ENCODE results near the gene SOAT2. TPM values are rescaled to one million over a fixed set of nuclear protein-coding genes. Genes with fewer than 3 reads are reported as not detected.

Gene SOAT2
- total RNA-seq, 4 donors from 2014 or later: 0.41 TPM; not detected in 3

DNA sequence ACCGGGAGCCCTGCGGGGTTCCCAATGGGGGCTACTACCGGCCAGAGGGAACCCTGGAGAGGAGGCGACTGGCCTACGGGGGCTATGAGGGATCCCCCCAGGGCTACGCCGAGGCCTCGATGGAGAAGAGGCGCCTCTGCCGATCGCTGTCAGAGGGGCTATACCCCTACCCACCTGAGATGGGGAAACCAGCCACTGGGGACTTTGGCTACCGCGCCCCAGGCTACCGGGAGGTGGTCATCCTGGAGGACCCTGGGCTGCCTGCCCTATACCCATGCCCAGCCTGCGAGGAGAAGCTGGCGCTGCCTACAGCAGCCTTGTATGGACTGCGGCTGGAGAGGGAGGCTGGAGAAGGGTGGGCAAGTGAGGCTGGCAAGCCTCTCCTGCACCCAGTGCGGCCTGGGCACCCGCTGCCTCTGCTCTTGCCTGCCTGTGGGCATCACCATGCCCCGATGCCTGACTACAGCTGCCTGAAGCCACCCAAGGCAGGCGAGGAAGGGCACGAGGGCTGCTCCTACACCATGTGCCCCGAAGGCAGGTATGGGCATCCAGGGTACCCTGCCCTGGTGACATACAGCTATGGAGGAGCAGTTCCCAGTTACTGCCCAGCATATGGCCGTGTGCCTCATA, 43.7 kb upstream of the SOAT2 start:
- Histone ChIP-seq H3K4me3 (no peak overlapping the region), H3K27ac (no peak overlapping the region), H3K27me3 (no peaks in the 10 kb centered on the region), H3K4me1 (peaks cover 10 to 33% (median 16%) of the 10 kb centered on the region in 4 donors), H3K36me3 (no peaks in the 10 kb centered on the region), H3K9me3 (no peaks in the 10 kb centered on the region)
- 88 to 100% methylated on average over 6 to 14 of the region's 24 CpGs for WGBS, 2 donors (ENCODE audit: low coverage in 1 of 2)
- TF ChIP-seq POLR2A (IDR thresholded peaks at IDR 0.05) (no peak), POLR2AphosphoS5 (IDR thresholded peaks at IDR 0.05) (no peak), EP300 (IDR thresholded peaks at IDR 0.05; ENCODE audit: low read depth) (no peak)
- TF ChIP-seq, protein P1, sequence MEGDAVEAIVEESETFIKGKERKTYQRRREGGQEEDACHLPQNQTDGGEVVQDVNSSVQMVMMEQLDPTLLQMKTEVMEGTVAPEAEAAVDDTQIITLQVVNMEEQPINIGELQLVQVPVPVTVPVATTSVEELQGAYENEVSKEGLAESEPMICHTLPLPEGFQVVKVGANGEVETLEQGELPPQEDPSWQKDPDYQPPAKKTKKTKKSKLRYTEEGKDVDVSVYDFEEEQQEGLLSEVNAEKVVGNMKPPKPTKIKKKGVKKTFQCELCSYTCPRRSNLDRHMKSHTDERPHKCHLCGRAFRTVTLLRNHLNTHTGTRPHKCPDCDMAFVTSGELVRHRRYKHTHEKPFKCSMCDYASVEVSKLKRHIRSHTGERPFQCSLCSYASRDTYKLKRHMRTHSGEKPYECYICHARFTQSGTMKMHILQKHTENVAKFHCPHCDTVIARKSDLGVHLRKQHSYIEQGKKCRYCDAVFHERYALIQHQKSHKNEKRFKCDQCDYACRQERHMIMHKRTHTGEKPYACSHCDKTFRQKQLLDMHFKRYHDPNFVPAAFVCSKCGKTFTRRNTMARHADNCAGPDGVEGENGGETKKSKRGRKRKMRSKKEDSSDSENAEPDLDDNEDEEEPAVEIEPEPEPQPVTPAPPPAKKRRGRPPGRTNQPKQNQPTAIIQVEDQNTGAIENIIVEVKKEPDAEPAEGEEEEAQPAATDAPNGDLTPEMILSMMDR (IDR thresholded peaks at IDR 0.05): no peak
- in situ Hi-C loops (cut with MboI; ENCODE audit: low pct_ligation_motif_present in 1 of 4, low pct_unique_long_range_greater_than_20kb in 1 of 4, low sequenced_read_pairs in 3 of 4) (loop anchor here in 3 of 4 donors (10.0 to 25.0 kb wide), 3 partner anchors 125 to 228 kb away; partner anchors contain the start of genes CSAD (in 2 of the 3), ZNF740 (in 2 of the 3), MYG1 (in 1 of the 3) and PFDN5 (in 1 of the 3)), intact Hi-C loops (cut with DNase I; ENCODE audit: low total_unique reads) (loop anchor here (10.0 kb wide), 2 partner anchors 135 to 225 kb away; no protein-coding TSS in a partner anchor)
- no peak for DNase-seq

DNA sequence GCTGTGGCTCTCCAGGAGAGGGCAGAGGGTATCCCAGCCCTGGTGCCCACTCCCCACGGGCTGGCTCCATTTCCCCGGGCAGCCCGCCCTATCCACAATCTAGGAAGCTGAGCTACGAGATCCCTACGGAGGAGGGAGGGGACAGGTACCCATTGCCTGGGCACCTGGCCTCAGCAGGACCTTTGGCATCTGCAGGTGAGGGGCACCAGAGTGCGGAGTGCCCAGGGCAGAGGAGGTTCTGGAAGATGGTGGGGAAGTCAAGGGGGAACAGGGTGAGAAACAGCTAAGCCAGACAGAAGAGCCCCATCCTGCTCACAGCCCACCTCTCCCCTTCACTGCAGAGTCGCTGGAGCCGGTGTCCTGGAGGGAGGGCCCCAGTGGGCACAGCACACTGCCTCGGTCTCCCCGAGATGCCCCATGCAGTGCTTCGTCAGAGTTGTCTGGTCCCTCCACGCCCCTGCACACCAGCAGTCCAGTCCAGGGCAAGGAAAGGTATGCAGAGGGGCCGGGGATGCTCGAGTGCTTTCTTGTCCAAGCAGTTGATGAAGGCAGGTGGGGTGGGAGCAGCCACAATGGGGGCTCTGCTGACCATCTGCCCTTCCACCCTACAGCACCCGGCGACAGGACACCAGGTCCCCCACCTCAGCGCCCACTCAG, 43.1 kb upstream of the SOAT2 start:
- intact Hi-C loops (cut with DNase I; ENCODE audit: low total_unique reads): loop anchor here (10.0 kb wide), 2 partner anchors 135 to 225 kb away; no protein-coding TSS in a partner anchor
- in situ Hi-C loops (cut with MboI; ENCODE audit: low pct_ligation_motif_present in 1 of 4, low pct_unique_long_range_greater_than_20kb in 1 of 4, low sequenced_read_pairs in 3 of 4): loop anchor here in 3 of 4 donors (10.0 to 25.0 kb wide), 3 partner anchors 125 to 227 kb away; partner anchors contain the start of genes CSAD (in 2 of the 3), ZNF740 (in 2 of the 3), MYG1 (in 1 of the 3) and PFDN5 (in 1 of the 3)
- TF ChIP-seq, protein P1 (IDR thresholded peaks at IDR 0.05): no peak
- TF ChIP-seq POLR2AphosphoS5 (IDR thresholded peaks at IDR 0.05): peak in 1 of 3 donors; percentile 1
- no peak for TF ChIP-seq EP300 (IDR thresholded peaks at IDR 0.05; ENCODE audit: low read depth)
- no peak for TF ChIP-seq POLR2A (IDR thresholded peaks at IDR 0.05)
- Histone ChIP-seq H3K4me1 (peaks cover 7 to 27% (median 16%) of the 10 kb centered on the region in 4 donors), H3K27me3 (no peaks in the 10 kb centered on the region), H3K9me3 (no peaks in the 10 kb centered on the region), H3K36me3 (peaks cover 0 to 3% (median 0%) of the 10 kb centered on the region in 4 donors), H3K4me3 (no peak overlapping the region), H3K27ac (peak overlapping the region in 1 of 4 donors; percentile 36)
- no peak for DNase-seq
- WGBS, 2 donors (ENCODE audit: low coverage in 1 of 2): 76% methylated on average over 13 of the region's 17 CpGs; no CpG with 5 or more reads in 1 of the 2 donors

GRCh38 chr12:53060721-53061276, 42.5 kb upstream of the SOAT2 start:
- Histone ChIP-seq H3K36me3 (peaks cover 0 to 9% (median 0%) of the 10 kb centered on the region in 4 donors), H3K27ac (peak overlapping the region; percentile 20 to 44 (median 28)), H3K4me3 (no peak overlapping the region), H3K9me3 (no peaks in the 10 kb centered on the region), H3K27me3 (no peaks in the 10 kb centered on the region), H3K4me1 (peaks cover 6 to 23% (median 16%) of the 10 kb centered on the region in 4 donors)
- intact Hi-C loops (cut with DNase I; ENCODE audit: low total_unique reads): loop anchor here (10.0 kb wide), 2 partner anchors 134 to 224 kb away; no protein-coding TSS in a partner anchor
- no peak for TF ChIP-seq POLR2A (IDR thresholded peaks at IDR 0.05)
- in situ Hi-C loops (cut with MboI; ENCODE audit: low pct_ligation_motif_present in 1 of 4, low pct_unique_long_range_greater_than_20kb in 1 of 4, low sequenced_read_pairs in 3 of 4): loop anchor here in 3 of 4 donors (10.0 to 25.0 kb wide), 3 partner anchors 124 to 227 kb away; partner anchors contain the start of genes CSAD (in 2 of the 3), ZNF740 (in 2 of the 3), MYG1 (in 1 of the 3) and PFDN5 (in 1 of the 3)
- 48% methylated on average over 16 of the region's 18 CpGs; no CpG with 5 or more reads in 1 of the 2 donors for WGBS, 2 donors (ENCODE audit: low coverage in 1 of 2)
- no peak for DNase-seq

- Histone ChIP-seq H3K27ac (peak overlapping the region in 3 of 4 donors; percentile 21 to 44 (median 36)), H3K4me3 (no peak overlapping the region), H3K4me1 (peaks cover 6 to 28% (median 18%) of the 10 kb centered on the region in 4 donors), H3K27me3 (no peaks in the 10 kb centered on the region), H3K9me3 (no peaks in the 10 kb centered on the region), H3K36me3 (peaks cover 0 to 10% (median 0%) of the 10 kb centered on the region in 4 donors)
- whole genome bisulfite sequencing, 2 donors (ENCODE audit: low coverage in 1 of 2): 36% methylated on average over 5 of the region's 5 CpGs; no CpG with 5 or more reads in 1 of the 2 donors
- TF ChIP-seq POLR2A (IDR thresholded peaks at IDR 0.05) (no peak), POLR2AphosphoS5 (IDR thresholded peaks at IDR 0.05) (peak in 1 of 3 donors; percentile 43)
- TF ChIP-seq, protein P1 (IDR thresholded peaks at IDR 0.05): peak in 3 of 5 experiments; percentile 20 to 42 (median 34)
- in situ Hi-C loops (cut with MboI; ENCODE audit: low pct_ligation_motif_present in 1 of 4, low pct_unique_long_range_greater_than_20kb in 1 of 4, low sequenced_read_pairs in 3 of 4) (loop anchor here in 3 of 4 donors (10.0 to 25.0 kb wide), 3 partner anchors 123 to 226 kb away; partner anchors contain the start of genes CSAD (in 2 of the 3), ZNF740 (in 2 of the 3), MYG1 (in 1 of the 3) and PFDN5 (in 1 of the 3)), intact Hi-C loops (cut with DNase I; ENCODE audit: low total_unique reads) (loop anchor here (10.0 kb wide), 2 partner anchors 133 to 223 kb away; no protein-coding TSS in a partner anchor)
- DNase-seq: peak; percentile 78
These were observed 41.8 kb upstream of the SOAT2 start for GRCh38 chr12:53061404-53062010.

Data from transverse colon (tissue), 4 donors.